Spleen (tissue), 7 donors: ENCODE results near the gene COLEC12.

Source experiments
- CTCF ChIP-seq, 11 experiments: fragments of 200-600 bp in 7 of 11; fragments of 450-650 bp in 4 of 11; sonication (generic) in 4 of 11; IDR thresholded peaks in 8 of 11; conservative IDR thresholded peaks in 3 of 11; 1 replicate in 7 of 11; 2 replicates in 4 of 11; pipeline versions ENCODE4 v1.4.0 to v1.8.0; 2016 to 2021; ENCODE audit warnings: antibody characterized with exemption in 11 of 11, inconsistent platforms in 4 of 11, mild to moderate bottlenecking in 1 of 11
- POLR2A ChIP-seq, 3 donors: fragments of 450-650 bp; IDR thresholded peaks; one replicate each; pipeline ENCODE4 v1.5.1; 2017; ENCODE audit warnings: antibody characterized with exemption in 3 of 3, mild to moderate bottlenecking in 1 of 3
- donor health status: DM: no; HTN: no; CAD: no; lungs with moderate emphysema.
- donor health status: DM: no; HTN: no; CAD: no.
- donor health status: DM: no; HTN: no; CAD: no.

- TF ChIP-seq POLR2A (IDR thresholded peaks at IDR 0.05) (no peak), CTCF (IDR thresholded peaks at IDR 0.05 in 8 of 11, conservative IDR thresholded peaks at IDR 0.05 in 3 of 11) (no peak)
These were observed 125.8 kb downstream of the COLEC12 start for GRCh38 chr18:374721-375168.
